GM12875 (cell line): ENCODE results near the gene FBN2.

Experiments
- H3K4me3 ChIP-seq: one replicate; pipeline ENCODE4 v1.5.1; 2011; ENCODE audit warnings: low read depth, low read length, control low read depth
- CTCF ChIP-seq: IDR thresholded peaks from 2 replicates; pipeline ENCODE4 v1.5.1; 2011; ENCODE audit warnings: low read depth, mild to moderate bottlenecking, control low read depth, inconsistent platforms, low read length, moderate library complexity, borderline replicate concordance; ENCODE audit not compliant: insufficient read depth

The FBN2 gene

DNA sequence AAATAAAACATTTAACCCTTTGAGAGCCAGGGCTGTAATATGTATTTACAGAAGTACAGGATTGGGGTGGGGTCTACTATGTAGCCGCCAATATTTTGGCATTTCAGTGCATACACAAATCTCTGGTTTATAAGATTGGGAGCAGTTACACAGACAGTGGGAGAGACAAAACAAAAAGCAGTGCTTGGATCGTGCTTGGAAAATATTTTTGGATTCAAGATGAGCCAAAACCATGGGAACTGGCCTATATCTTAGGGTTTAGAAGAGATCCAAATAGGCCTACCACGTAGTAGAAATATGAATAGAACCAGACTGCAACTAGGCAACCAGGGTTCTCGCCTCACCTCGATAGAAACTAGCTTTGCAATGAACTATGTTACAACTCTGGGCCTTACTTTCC lies 284.9 kb downstream of the FBN2 start:
- no peak overlapping the region for H3K4me3 ChIP-seq
- no peak for TF ChIP-seq CTCF

- H3K4me3 ChIP-seq, result no peak overlapping the region
- TF ChIP-seq CTCF, result no peak
Measured at GRCh38 chr5:128252756-128253155, 285.3 kb downstream of the FBN2 start.

GRCh38 chr5:128252196-128252595 lies 285.8 kb downstream of the FBN2 start:
- no peak overlapping the region for H3K4me3 ChIP-seq
- TF ChIP-seq CTCF, result no peak

GRCh38 chr5:128245974-128246373 lies 292.1 kb downstream of the FBN2 start:
- TF ChIP-seq CTCF, result no peak
- H3K4me3 ChIP-seq, result no peak overlapping the region

DNA sequence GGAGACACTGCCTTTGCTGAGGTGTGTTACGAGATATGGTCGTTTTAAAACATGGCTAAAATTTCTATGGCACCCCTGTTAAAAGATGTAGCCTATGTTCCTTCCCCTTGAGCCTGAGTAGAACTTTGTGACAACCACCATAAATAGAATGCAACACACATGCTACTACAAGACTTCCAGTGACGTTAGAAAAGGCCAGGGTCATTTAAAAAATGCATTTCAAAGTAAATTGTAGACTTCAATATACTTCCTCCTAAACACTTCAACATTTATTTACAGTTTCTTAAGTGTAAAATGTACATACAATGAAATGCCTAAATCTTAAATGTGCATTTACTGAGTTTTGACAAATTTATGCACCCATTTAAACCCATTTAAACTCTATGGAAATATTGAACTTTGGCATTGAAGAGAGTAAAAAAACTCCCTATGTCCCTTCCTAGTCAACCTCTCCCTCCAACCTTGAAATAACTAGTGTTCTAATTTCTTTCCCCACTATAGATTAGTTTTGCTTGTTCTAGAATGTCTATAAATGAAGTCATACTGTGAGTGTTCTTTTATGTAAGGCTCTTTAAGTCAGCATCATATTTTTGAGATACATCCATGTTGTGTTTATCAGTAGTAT lies 294.0 kb downstream of the FBN2 start:
- no peak overlapping the region for H3K4me3 ChIP-seq
- TF ChIP-seq CTCF, result no peak

DNA sequence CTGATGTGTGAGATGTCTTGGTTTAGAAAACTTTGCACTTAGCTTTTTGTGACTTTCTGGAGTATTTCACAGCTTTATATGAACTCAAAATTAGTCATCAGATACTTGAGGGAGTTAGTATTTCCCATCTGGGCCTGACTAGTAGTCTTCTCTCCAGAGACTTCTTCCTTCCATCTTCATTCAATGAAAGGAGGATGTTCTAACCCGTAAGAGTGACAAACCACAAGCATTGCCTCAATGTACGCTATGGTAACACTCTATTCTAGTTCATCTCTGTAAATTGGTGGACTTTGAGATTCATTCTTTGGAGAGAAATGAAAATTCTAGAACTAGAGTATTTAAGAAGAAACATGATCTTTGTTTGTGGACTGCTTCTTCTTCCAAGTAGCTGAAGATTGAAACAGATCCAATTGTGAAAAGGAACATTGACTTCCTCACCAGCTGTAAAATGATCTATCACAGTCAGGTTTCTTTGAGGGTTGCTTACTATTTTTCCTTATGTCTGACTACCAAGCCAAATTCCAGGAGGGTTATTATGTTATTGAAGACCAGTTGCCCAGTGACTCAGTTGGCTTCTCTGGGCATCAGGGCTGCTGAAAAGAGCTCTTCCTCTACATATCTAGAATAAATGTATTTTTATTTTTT lies 296.9 kb downstream of the FBN2 start:
- TF ChIP-seq CTCF, result no peak
- H3K4me3 ChIP-seq, result no peak overlapping the region

- no peak overlapping the region for H3K4me3 ChIP-seq
- TF ChIP-seq CTCF, result no peak
Measured at GRCh38 chr5:128237546-128237945, 300.5 kb downstream of the FBN2 start.
